Liver (tissue), 9 donors: ENCODE measurements around the gene PCP2. TPM values are rescaled to one million over a fixed set of nuclear protein-coding genes. Genes with fewer than 3 reads are reported as not detected.
"Not testable (repeated sequence)": the region's sequence is repeated elsewhere in the genome, so short reads cannot be mapped to it uniquely, and the experiment has no call there.

ENCODE experiments used
- DNase-seq: peaks from one replicate; pipeline ENCODE4 v3.0.0-alpha.2; 2017; ENCODE audit warnings: low spot score
- H3K27ac ChIP-seq, 2 donors: one replicate each; pipeline ENCODE4 v1.7.0; 2013; ENCODE audit warnings: inconsistent platforms in 2 of 2, low read length in 2 of 2, control low read depth in 1 of 2, low read depth in 1 of 2, mild to moderate bottlenecking in 1 of 2
- H3K27me3 ChIP-seq, 4 donors: one replicate each; pipeline versions ENCODE4 v1.6.1 to v1.7.0; 2013; ENCODE audit warnings: low read length in 3 of 4, inconsistent platforms in 1 of 4, mild to moderate bottlenecking in 1 of 4, moderate library complexity in 1 of 4; ENCODE audit not compliant: control insufficient read depth in 4 of 4, insufficient read depth in 4 of 4
- H3K36me3 ChIP-seq, 4 donors: one replicate each; pipeline versions ENCODE4 v1.6.1 to v1.7.0; 2013; ENCODE audit warnings: low read length in 3 of 4, mild to moderate bottlenecking in 3 of 4, low read depth in 1 of 4, moderate library complexity in 1 of 4; ENCODE audit not compliant: control insufficient read depth in 4 of 4, insufficient read depth in 3 of 4
- H3K4me1 ChIP-seq, 4 donors: one replicate each; pipeline versions ENCODE4 v1.6.1 to v1.7.0; 2013; ENCODE audit warnings: low read length in 3 of 4, mild to moderate bottlenecking in 3 of 4, moderate library complexity in 1 of 4; ENCODE audit not compliant: control insufficient read depth in 4 of 4, insufficient read depth in 4 of 4
- H3K4me3 ChIP-seq, 3 donors: one replicate each; pipeline versions ENCODE4 v1.6.1 to v1.7.0; 2013; ENCODE audit warnings: low read length in 3 of 3, control low read depth in 1 of 3, low read depth in 1 of 3, mild to moderate bottlenecking in 1 of 3
- H3K9ac ChIP-seq, 2 donors: one replicate each; pipeline ENCODE4 v1.7.0; 2013; ENCODE audit warnings: low read length in 2 of 2, mild to moderate bottlenecking in 2 of 2, moderate library complexity in 2 of 2, control low read depth in 1 of 2, low read depth in 1 of 2
- H3K9me3 ChIP-seq, 4 donors: one replicate each; pipeline versions ENCODE4 v1.6.1 to v1.7.0; 2013; ENCODE audit warnings: low read length in 3 of 4; ENCODE audit not compliant: control insufficient read depth in 4 of 4
- EGR1 ChIP-seq, 2 donors: IDR thresholded peaks; 2 replicates each; pipeline ENCODE4 v1.6.1; 2016 to 2018; ENCODE audit warnings: antibody characterized with exemption in 2 of 2, low read depth in 2 of 2
- GABPA ChIP-seq, 2 donors: IDR thresholded peaks in 1 of 2; conservative IDR thresholded peaks in 1 of 2; 2 replicates each; pipeline ENCODE4 v1.6.1; 2016; ENCODE audit warnings: antibody characterized with exemption in 2 of 2, mild to moderate bottlenecking in 1 of 2, moderate library complexity in 1 of 2
- HNF4G ChIP-seq: IDR thresholded peaks from 2 replicates; pipeline ENCODE4 v1.6.1; 2016; ENCODE audit warnings: antibody characterized with exemption
- NR2F2 ChIP-seq: IDR thresholded peaks from 2 replicates; pipeline ENCODE4 v1.6.1; 2016; ENCODE audit warnings: antibody characterized with exemption
- SP1 ChIP-seq: IDR thresholded peaks from 2 replicates; pipeline ENCODE4 v1.6.1; 2018; ENCODE audit warnings: antibody characterized with exemption, mild to moderate bottlenecking
- TAF1 ChIP-seq: conservative IDR thresholded peaks from 2 replicates; pipeline ENCODE4 v1.6.1; 2016; ENCODE audit warnings: antibody characterized with exemption, mild to moderate bottlenecking
- WGBS: extraction: QIAGEN DNeasy Blood & Tissue Kit; methylation state at CpG from one replicate; pipeline ENCODE4 v1.1.7; 2013; 5-methylcytosine and 5-hydroxymethylcytosine counted together
- polyA plus RNA-seq, 2 donors: library from polyadenylated mRNA; stranded (reverse) in 1 of 2; unstranded in 1 of 2; fragments of 200-250 nt in 1 of 2; fragments of >200 nt in 1 of 2; fragmentation: Nextera tagmentation in 1 of 2; extraction: Ambion mirVana in 1 of 2; gene quantifications; one replicate each; pipeline versions ENCODE4 v1.2.1 to v1.2.3, GENCODE V29; 2013 to 2015
- total RNA-seq, 2 donors: library from RNA; depleted of rRNA; stranded (reverse); fragments of >200 nt; gene quantifications; one replicate each; pipeline ENCODE4 v1.2.3, GENCODE V29; 2014
- TF ChIP-seq, protein P1 (sequence below): IDR thresholded peaks from 2 replicates; pipeline ENCODE4 v1.6.1; 2016; ENCODE audit warnings: antibody characterized with exemption
- TF ChIP-seq, protein P2 (sequence below): IDR thresholded peaks from 2 replicates; pipeline ENCODE4 v1.6.1; 2016; ENCODE audit warnings: antibody characterized with exemption, mild to moderate bottlenecking
- TF ChIP-seq, protein P3 (sequence below): IDR thresholded peaks from 2 replicates; pipeline ENCODE4 v1.6.1; 2016; ENCODE audit warnings: antibody characterized with exemption
- TF ChIP-seq, protein P4 (sequence below): fragments of 150-350 bp; IDR thresholded peaks from 2 replicates; pipeline ENCODE4 v1.5.1; 2017; ENCODE audit warnings: improper control_type of control experiment, low read depth, low read length; ENCODE audit not compliant: missing input control
- donor health status: healthy.
- donor health status: healthy.
- donor health status: healthy.
- donor health status: healthy.
- donor health status: healthy.

PCP2 gene
- total and polyA plus RNA-seq, 4 donors: 0.08 to 0.25 TPM; not detected in 2

DNA sequence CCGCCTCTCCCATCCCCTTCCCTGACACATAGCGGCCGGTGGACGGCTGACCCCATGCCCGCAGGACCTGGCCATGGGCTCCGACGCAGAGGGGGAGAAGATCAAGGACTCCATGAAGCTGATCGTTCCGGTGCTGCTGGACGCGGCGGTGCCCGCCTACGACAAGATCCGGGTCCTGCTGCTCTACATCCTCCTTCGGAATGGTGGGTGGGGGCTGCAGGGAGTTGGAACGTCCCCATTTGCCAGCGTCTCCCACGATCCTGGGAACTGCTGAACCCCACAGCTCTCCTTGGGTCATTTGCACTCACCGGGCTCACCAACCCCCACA lies 11.0 kb upstream of the PCP2 start:
- no peaks in the 10 kb centered on the region for H3K9me3 ChIP-seq
- H3K27me3 ChIP-seq: no peaks in the 10 kb centered on the region
- DNase-seq: no peak
- WGBS: 98% methylated on average over 20 of the region's 20 CpGs
- H3K9ac ChIP-seq: no peak overlapping the region
- H3K4me1 ChIP-seq: peaks cover 0 to 5% (median 0%) of the 10 kb centered on the region in 4 donors
- TF ChIP-seq SP1 (no peak), TAF1 (no peak), GABPA (IDR thresholded peaks at IDR 0.05 in 1 of 2, conservative IDR thresholded peaks at IDR 0.05 in 1 of 2) (no peak), NR2F2 (no peak), HNF4G (no peak), EGR1 (IDR thresholded peaks at IDR 0.05; ENCODE audit: low read depth in 2 of 2) (no peak)
- TF ChIP-seq, protein P1, sequence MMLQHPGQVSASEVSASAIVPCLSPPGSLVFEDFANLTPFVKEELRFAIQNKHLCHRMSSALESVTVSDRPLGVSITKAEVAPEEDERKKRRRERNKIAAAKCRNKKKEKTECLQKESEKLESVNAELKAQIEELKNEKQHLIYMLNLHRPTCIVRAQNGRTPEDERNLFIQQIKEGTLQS: no peak
- TF ChIP-seq, protein P2, sequence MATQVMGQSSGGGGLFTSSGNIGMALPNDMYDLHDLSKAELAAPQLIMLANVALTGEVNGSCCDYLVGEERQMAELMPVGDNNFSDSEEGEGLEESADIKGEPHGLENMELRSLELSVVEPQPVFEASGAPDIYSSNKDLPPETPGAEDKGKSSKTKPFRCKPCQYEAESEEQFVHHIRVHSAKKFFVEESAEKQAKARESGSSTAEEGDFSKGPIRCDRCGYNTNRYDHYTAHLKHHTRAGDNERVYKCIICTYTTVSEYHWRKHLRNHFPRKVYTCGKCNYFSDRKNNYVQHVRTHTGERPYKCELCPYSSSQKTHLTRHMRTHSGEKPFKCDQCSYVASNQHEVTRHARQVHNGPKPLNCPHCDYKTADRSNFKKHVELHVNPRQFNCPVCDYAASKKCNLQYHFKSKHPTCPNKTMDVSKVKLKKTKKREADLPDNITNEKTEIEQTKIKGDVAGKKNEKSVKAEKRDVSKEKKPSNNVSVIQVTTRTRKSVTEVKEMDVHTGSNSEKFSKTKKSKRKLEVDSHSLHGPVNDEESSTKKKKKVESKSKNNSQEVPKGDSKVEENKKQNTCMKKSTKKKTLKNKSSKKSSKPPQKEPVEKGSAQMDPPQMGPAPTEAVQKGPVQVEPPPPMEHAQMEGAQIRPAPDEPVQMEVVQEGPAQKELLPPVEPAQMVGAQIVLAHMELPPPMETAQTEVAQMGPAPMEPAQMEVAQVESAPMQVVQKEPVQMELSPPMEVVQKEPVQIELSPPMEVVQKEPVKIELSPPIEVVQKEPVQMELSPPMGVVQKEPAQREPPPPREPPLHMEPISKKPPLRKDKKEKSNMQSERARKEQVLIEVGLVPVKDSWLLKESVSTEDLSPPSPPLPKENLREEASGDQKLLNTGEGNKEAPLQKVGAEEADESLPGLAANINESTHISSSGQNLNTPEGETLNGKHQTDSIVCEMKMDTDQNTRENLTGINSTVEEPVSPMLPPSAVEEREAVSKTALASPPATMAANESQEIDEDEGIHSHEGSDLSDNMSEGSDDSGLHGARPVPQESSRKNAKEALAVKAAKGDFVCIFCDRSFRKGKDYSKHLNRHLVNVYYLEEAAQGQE: no peak
- TF ChIP-seq, protein P3, sequence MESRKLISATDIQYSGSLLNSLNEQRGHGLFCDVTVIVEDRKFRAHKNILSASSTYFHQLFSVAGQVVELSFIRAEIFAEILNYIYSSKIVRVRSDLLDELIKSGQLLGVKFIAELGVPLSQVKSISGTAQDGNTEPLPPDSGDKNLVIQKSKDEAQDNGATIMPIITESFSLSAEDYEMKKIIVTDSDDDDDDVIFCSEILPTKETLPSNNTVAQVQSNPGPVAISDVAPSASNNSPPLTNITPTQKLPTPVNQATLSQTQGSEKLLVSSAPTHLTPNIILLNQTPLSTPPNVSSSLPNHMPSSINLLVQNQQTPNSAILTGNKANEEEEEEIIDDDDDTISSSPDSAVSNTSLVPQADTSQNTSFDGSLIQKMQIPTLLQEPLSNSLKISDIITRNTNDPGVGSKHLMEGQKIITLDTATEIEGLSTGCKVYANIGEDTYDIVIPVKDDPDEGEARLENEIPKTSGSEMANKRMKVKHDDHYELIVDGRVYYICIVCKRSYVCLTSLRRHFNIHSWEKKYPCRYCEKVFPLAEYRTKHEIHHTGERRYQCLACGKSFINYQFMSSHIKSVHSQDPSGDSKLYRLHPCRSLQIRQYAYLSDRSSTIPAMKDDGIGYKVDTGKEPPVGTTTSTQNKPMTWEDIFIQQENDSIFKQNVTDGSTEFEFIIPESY: no peak
- TF ChIP-seq, protein P4, sequence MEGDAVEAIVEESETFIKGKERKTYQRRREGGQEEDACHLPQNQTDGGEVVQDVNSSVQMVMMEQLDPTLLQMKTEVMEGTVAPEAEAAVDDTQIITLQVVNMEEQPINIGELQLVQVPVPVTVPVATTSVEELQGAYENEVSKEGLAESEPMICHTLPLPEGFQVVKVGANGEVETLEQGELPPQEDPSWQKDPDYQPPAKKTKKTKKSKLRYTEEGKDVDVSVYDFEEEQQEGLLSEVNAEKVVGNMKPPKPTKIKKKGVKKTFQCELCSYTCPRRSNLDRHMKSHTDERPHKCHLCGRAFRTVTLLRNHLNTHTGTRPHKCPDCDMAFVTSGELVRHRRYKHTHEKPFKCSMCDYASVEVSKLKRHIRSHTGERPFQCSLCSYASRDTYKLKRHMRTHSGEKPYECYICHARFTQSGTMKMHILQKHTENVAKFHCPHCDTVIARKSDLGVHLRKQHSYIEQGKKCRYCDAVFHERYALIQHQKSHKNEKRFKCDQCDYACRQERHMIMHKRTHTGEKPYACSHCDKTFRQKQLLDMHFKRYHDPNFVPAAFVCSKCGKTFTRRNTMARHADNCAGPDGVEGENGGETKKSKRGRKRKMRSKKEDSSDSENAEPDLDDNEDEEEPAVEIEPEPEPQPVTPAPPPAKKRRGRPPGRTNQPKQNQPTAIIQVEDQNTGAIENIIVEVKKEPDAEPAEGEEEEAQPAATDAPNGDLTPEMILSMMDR: no peak
- H3K36me3 ChIP-seq: peaks cover 0 to 3% (median 0%) of the 10 kb centered on the region in 4 donors
- H3K27ac ChIP-seq: no peak overlapping the region
- no peak overlapping the region for H3K4me3 ChIP-seq

DNA sequence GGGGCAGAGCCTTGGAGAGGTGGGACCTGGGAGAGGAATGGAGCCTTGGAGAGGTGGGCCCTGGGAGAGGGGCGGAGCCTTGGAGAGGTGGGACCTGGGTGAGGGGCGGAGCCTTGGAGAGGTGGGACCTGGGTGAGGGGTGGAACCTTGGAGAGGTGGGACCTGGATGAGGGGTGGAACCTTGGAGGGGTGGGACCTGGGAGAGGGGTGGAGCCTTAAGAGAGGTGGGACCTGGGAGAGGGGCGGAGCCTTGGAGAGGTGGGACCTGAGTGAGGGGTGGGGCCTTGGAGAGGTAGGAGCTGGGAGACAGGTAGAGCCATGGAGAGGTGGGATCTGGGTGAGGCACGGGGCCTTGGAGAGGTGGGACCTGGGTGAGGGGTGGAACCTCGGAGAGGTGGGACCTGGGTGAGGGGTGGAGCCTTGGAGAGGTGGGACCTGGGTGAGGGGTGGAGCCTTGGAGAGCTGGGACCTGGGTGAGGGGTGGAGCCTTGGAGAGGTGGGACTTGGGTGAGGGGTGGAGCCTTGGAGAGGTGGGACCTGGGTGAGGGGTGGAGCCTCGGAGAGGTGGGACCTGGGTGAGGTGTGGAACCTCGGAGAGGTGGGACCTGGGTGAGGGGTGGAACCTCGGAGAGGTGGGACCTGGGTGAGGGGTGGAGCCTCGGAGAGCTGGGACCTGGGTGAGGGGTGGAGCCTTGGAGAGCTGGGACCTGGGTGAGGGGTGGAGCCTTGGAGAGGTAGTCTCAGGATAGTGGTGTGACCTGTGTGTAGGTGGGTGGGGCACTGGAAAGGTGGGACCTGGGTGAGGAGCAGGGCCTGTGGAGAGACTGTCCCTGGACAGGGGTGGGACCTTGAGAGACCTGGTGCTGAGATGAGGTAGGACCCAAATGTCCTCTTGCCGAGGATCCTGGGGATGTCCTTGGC lies 10.4 kb upstream of the PCP2 start:
- not testable (repeated sequence) for H3K36me3 ChIP-seq, H3K9me3 ChIP-seq, H3K27me3 ChIP-seq, H3K4me1 ChIP-seq, H3K4me3 ChIP-seq, H3K9ac ChIP-seq, H3K27ac ChIP-seq, DNase-seq
- 81% methylated on average over 10 of the region's 10 CpGs for WGBS
